Measurements from ENCODE around the gene ZFP92.
"Not testable (repeated sequence)": the region's sequence is repeated elsewhere in the genome, so short reads cannot be mapped to it uniquely, and the experiment has no call there.

ZFP92 gene

DNA sequence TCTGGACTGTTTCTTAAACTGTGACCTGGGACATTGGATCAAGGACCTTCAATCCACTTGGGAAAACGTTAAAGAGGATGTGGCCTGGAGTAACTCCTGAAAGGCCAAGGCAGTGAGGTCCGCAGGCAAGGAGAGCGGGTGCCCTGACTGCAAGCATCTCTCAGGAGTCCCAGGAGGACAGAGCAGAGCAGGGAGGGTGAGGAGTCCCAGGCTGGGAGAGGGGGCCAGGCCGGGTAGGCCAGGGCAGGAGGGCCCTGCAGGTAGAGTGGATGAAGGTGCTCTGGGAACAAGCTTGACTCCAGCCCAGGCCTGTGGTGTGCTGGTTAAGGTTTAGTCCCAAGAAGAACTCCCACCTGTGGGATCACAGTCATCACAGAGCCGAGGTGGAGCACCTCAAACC lies 23.9 kb upstream of the ZFP92 start:
- H3K9ac ChIP-seq (ENCODE audit: low read depth in 1 of 2, low read length in 2 of 2), result no peak overlapping the region
- H3K9me3 ChIP-seq (ENCODE audit: control insufficient read depth in 1 of 2, low read length in 2 of 2), result no peaks in the 10 kb centered on the region
- H3K27me3 ChIP-seq (ENCODE audit: control insufficient read depth in 1 of 2, insufficient read depth in 2 of 2, low read length in 2 of 2), result no peaks in the 10 kb centered on the region
- no peaks in the 10 kb centered on the region for H3K4me1 ChIP-seq (ENCODE audit: control insufficient read depth in 1 of 2, insufficient read depth in 2 of 2, low read length in 2 of 2)
- H3K4me3 ChIP-seq (ENCODE audit: low read depth in 1 of 2, low read length in 2 of 2), result no peak overlapping the region
- H3K27ac ChIP-seq (ENCODE audit: low read depth, low read length), result no peak overlapping the region
- no peaks in the 10 kb centered on the region for H3K36me3 ChIP-seq (ENCODE audit: control insufficient read depth in 1 of 2, insufficient read depth in 2 of 2, low read length in 2 of 2)

DNA sequence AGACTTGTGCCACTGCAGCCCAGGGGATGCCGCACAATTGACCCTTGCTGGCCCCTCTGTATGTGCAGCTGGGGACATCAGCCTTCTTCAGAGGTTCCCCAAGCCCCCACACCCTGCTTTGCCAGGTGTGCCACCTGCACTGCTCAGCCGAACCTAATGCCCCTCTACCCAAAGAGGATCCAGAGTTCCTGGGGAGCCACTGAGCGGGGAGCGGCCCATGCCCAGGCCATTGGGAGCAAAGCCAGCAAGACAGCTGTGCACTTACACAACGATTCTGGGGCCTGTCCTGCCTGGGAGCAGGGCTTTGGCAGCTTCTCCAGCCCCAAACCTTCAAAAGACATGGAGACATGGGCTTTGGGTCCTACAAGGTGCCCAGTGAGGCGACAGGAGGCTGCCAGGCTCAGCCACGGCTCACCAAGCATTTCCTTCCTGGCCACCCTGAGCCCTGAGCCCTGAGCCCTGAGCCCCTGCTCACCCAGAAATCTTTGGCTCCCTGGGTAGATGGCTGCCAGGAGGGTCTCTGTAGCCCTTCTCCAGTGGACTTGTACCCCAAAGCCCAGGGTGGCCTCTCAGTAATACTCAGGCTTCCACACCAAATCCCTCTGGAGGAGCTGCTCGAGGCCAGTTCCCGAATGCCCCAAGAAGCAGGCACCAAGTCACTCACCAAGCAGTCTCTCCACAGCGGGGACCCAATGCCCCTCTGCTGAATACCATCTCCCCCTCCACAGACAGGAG lies 23.1 kb upstream of the ZFP92 start:
- Histone ChIP-seq H3K9ac (ENCODE audit: low read depth in 1 of 2, low read length in 2 of 2) (no peak overlapping the region), H3K9me3 (ENCODE audit: control insufficient read depth in 1 of 2, low read length in 2 of 2) (no peaks in the 10 kb centered on the region), H3K27me3 (ENCODE audit: control insufficient read depth in 1 of 2, insufficient read depth in 2 of 2, low read length in 2 of 2) (no peaks in the 10 kb centered on the region), H3K27ac (ENCODE audit: low read depth, low read length) (no peak overlapping the region), H3K4me1 (ENCODE audit: control insufficient read depth in 1 of 2, insufficient read depth in 2 of 2, low read length in 2 of 2) (no peaks in the 10 kb centered on the region), H3K4me3 (ENCODE audit: low read depth in 1 of 2, low read length in 2 of 2) (no peak overlapping the region), H3K36me3 (ENCODE audit: control insufficient read depth in 1 of 2, insufficient read depth in 2 of 2, low read length in 2 of 2) (no peaks in the 10 kb centered on the region)

DNA sequence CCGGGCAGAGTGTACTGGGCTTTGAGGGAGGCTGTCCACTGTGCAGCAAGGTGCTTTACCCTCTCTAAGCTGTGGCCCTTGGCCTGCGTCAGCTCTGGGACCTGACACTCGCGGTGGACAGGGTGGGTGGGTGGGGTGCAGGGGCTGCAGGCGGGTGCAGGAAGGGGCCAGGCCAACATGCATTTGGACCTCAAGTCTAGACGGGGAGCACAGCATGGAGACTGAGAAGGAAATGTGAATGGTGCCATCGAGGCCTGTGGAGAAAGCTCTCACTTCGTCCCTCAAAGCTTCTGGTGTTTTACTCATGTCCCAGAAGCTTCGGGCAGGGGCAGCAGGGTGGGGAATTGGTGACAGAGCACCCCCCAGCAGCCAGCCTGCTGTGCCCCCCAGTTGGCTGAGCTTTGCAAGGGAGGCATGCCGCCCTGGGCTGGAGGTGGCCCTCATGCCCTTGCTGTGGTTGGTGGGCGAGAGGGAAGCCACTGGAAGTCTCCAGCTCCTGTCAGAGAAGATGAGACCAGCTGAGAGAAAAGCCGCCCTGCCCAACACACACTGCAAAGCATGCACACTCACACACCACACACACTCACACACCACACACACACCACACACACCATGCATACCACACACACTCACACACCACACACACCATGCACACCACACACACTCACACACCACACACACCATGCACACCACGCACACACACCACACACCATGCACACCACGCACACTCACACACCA lies 22.4 kb upstream of the ZFP92 start:
- Histone ChIP-seq H3K4me1 (ENCODE audit: control insufficient read depth in 1 of 2, insufficient read depth in 2 of 2, low read length in 2 of 2) (no peaks in the 10 kb centered on the region), H3K27me3 (ENCODE audit: control insufficient read depth in 1 of 2, insufficient read depth in 2 of 2, low read length in 2 of 2) (no peaks in the 10 kb centered on the region), H3K4me3 (ENCODE audit: low read depth in 1 of 2, low read length in 2 of 2) (no peak overlapping the region), H3K27ac (ENCODE audit: low read depth, low read length) (no peak overlapping the region), H3K9me3 (ENCODE audit: control insufficient read depth in 1 of 2, low read length in 2 of 2) (no peaks in the 10 kb centered on the region), H3K9ac (ENCODE audit: low read depth in 1 of 2, low read length in 2 of 2) (no peak overlapping the region), H3K36me3 (ENCODE audit: control insufficient read depth in 1 of 2, insufficient read depth in 2 of 2, low read length in 2 of 2) (no peaks in the 10 kb centered on the region)

DNA sequence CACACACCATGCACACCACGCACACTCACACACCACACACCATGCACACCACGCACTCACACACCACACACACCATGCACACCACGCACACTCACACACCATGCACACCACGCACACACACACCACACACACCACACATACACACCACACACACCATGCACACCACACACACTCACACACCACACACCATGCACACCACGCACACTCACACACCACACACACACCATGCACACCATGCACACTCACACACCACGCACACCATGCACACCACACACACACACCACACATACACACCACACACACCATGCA lies 21.9 kb upstream of the ZFP92 start:
- H3K36me3 ChIP-seq (ENCODE audit: control insufficient read depth in 1 of 2, insufficient read depth in 2 of 2, low read length in 2 of 2); H3K9ac ChIP-seq (ENCODE audit: low read depth in 1 of 2, low read length in 2 of 2); H3K4me1 ChIP-seq (ENCODE audit: control insufficient read depth in 1 of 2, insufficient read depth in 2 of 2, low read length in 2 of 2); H3K4me3 ChIP-seq (ENCODE audit: low read depth in 1 of 2, low read length in 2 of 2); H3K9me3 ChIP-seq (ENCODE audit: control insufficient read depth in 1 of 2, low read length in 2 of 2); H3K27me3 ChIP-seq (ENCODE audit: control insufficient read depth in 1 of 2, insufficient read depth in 2 of 2, low read length in 2 of 2); H3K27ac ChIP-seq (ENCODE audit: low read depth, low read length): not testable (repeated sequence)

DNA sequence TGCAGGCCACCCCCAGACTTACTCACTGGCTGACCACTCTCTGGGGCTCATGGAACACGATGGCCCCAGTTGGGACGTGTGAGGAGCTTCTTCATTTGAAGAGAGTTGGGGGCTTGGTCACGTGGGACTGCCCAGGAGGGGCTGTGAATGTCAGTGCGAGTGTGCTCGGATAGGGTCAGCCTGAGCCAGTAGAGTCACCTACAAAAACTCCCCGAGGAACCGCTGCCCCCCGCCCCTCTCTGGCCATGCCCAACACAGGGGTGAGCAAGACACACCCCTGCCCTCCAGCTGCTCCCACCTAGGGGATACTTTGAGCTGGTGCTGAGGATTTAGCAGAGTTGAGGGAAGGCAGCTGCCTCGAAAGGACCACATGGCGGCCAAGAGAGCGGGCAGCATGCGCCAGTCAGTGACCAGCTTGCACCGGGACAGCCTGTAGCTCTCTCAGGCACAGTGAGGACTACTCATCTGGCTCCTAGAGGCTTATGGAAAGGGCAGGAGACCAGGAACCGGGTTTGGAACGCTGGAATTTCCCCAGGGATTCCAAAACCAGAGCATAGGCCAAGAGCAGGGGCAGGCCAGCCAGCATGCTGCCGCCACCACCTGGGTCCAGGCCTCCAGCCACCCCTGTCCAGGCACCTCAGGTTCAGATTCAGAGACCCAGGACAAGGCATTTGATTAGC lies 18.5 kb upstream of the ZFP92 start:
- no peaks in the 10 kb centered on the region for H3K4me1 ChIP-seq (ENCODE audit: control insufficient read depth in 1 of 2, insufficient read depth in 2 of 2, low read length in 2 of 2)
- no peak overlapping the region for H3K27ac ChIP-seq (ENCODE audit: low read depth, low read length)
- no peak overlapping the region for H3K4me3 ChIP-seq (ENCODE audit: low read depth in 1 of 2, low read length in 2 of 2)
- no peaks in the 10 kb centered on the region for H3K9me3 ChIP-seq (ENCODE audit: control insufficient read depth in 1 of 2, low read length in 2 of 2)
- H3K36me3 ChIP-seq (ENCODE audit: control insufficient read depth in 1 of 2, insufficient read depth in 2 of 2, low read length in 2 of 2), result no peaks in the 10 kb centered on the region
- H3K27me3 ChIP-seq (ENCODE audit: control insufficient read depth in 1 of 2, insufficient read depth in 2 of 2, low read length in 2 of 2), result no peaks in the 10 kb centered on the region
- no peak overlapping the region for H3K9ac ChIP-seq (ENCODE audit: low read depth in 1 of 2, low read length in 2 of 2)

DNA sequence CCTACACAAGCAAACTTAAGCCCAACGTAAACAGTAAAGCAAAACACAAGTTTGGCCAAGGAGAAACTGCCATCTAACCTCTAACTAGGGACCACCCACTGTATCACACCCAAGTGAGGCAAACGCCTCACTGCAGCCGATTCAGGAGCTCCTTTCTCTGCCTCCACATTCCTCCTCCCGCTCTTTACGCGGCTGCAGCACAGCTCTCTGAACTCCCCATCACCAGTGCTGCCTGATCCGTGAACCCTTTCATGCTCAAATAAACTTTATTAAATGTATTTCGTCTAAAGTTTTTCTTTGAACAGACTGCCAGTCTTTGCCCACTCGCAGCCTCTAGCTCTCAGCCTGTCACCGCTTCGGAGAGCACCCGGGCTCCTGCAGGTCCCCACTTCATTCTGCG lies 16.7 kb upstream of the ZFP92 start:
- Histone ChIP-seq H3K9me3 (ENCODE audit: control insufficient read depth in 1 of 2, low read length in 2 of 2) (no peaks in the 10 kb centered on the region), H3K27me3 (ENCODE audit: control insufficient read depth in 1 of 2, insufficient read depth in 2 of 2, low read length in 2 of 2) (no peaks in the 10 kb centered on the region), H3K4me3 (ENCODE audit: low read depth in 1 of 2, low read length in 2 of 2) (no peak overlapping the region), H3K36me3 (ENCODE audit: control insufficient read depth in 1 of 2, insufficient read depth in 2 of 2, low read length in 2 of 2) (no peaks in the 10 kb centered on the region), H3K27ac (ENCODE audit: low read depth, low read length) (no peak overlapping the region), H3K9ac (ENCODE audit: low read depth in 1 of 2, low read length in 2 of 2) (no peak overlapping the region), H3K4me1 (ENCODE audit: control insufficient read depth in 1 of 2, insufficient read depth in 2 of 2, low read length in 2 of 2) (no peaks in the 10 kb centered on the region)

DNA sequence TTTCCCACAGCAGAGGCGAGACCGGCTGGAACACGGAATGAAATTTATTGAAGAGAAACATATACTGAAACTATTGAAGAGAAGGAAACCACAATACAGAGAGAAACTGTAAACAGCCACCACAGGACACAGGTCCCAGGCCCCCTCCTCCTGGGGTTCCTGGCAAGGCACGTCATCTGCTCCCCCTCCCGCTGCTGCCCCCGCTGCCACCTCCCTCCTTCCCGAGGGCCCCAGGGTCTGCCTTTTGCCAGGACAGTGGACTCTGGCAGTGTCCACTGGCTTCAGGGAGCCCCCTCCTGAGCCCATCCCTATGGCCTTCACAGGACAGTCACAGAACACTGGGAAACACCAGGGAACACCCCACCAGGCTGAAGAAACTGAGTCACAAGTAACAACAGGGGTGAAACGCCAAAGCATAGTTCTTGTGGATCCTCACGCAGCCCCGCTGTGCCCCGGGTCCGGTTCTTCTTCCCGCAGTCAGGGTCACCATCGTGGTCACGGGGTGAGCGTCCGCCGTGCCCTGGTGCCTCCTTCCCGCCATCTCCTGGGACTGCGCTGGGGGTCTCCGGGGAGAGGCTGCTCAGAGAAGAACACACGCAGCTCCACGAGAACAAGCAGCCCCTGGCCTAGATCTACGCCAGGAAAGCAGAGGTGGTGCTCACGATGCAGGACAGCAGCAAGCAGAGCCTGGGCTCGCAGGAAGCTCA lies 15.5 kb upstream of the ZFP92 start:
- Histone ChIP-seq H3K4me1 (ENCODE audit: control insufficient read depth in 1 of 2, insufficient read depth in 2 of 2, low read length in 2 of 2) (no peaks in the 10 kb centered on the region), H3K4me3 (ENCODE audit: low read depth in 1 of 2, low read length in 2 of 2) (no peak overlapping the region), H3K9me3 (ENCODE audit: control insufficient read depth in 1 of 2, low read length in 2 of 2) (no peaks in the 10 kb centered on the region), H3K27ac (ENCODE audit: low read depth, low read length) (no peak overlapping the region), H3K36me3 (ENCODE audit: control insufficient read depth in 1 of 2, insufficient read depth in 2 of 2, low read length in 2 of 2) (no peaks in the 10 kb centered on the region), H3K9ac (ENCODE audit: low read depth in 1 of 2, low read length in 2 of 2) (no peak overlapping the region), H3K27me3 (ENCODE audit: control insufficient read depth in 1 of 2, insufficient read depth in 2 of 2, low read length in 2 of 2) (no peaks in the 10 kb centered on the region)

DNA sequence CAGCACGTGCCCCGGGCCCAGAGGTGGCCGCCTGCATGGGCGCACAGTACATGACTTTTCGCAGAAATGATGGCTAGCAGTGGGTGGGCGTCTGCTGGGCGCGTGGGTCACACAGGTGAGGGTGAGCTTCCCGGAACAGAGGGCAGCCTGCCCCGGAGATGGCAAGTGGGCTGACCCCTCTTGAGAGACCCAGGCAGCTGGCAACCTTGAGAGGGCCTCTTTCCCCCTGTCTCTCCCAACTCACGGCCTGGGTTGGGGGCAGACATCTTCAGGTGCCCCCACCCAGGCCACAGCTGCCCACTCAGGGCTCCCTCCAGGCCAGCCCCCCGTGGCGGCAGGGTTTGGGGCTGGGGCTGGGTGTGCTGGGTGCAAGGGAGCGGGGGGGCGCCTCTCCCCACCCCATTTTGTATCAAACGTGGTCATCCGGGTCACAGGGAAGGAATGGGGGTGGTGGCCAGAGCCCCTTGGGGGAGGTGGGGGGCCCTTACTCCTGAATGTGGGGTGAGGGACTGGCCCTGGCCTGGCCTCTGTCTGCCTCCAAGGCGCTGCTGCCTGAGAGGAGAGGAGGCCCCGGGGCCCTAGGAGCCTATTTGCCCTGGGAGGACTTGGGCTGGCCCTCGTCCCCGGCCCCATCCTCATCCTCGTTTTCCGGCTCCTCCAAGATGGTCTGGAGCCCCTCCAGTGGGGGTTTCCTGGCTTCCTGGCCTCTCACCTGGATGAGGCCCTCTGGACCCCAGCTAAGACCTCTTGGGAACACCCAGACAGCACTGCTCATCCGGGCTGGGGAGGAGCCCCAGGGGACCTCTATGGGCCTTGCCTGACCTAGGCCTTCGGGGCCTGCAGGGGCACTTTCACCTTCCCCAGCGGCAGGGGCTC lies 14.7 kb upstream of the ZFP92 start:
- H3K9ac ChIP-seq (ENCODE audit: low read depth in 1 of 2, low read length in 2 of 2), result no peak overlapping the region
- no peaks in the 10 kb centered on the region for H3K36me3 ChIP-seq (ENCODE audit: control insufficient read depth in 1 of 2, insufficient read depth in 2 of 2, low read length in 2 of 2)
- H3K27ac ChIP-seq (ENCODE audit: low read depth, low read length), result no peak overlapping the region
- H3K4me1 ChIP-seq (ENCODE audit: control insufficient read depth in 1 of 2, insufficient read depth in 2 of 2, low read length in 2 of 2), result no peaks in the 10 kb centered on the region
- H3K27me3 ChIP-seq (ENCODE audit: control insufficient read depth in 1 of 2, insufficient read depth in 2 of 2, low read length in 2 of 2), result no peaks in the 10 kb centered on the region
- no peaks in the 10 kb centered on the region for H3K9me3 ChIP-seq (ENCODE audit: control insufficient read depth in 1 of 2, low read length in 2 of 2)
- H3K4me3 ChIP-seq (ENCODE audit: low read depth in 1 of 2, low read length in 2 of 2), result no peak overlapping the region

DNA sequence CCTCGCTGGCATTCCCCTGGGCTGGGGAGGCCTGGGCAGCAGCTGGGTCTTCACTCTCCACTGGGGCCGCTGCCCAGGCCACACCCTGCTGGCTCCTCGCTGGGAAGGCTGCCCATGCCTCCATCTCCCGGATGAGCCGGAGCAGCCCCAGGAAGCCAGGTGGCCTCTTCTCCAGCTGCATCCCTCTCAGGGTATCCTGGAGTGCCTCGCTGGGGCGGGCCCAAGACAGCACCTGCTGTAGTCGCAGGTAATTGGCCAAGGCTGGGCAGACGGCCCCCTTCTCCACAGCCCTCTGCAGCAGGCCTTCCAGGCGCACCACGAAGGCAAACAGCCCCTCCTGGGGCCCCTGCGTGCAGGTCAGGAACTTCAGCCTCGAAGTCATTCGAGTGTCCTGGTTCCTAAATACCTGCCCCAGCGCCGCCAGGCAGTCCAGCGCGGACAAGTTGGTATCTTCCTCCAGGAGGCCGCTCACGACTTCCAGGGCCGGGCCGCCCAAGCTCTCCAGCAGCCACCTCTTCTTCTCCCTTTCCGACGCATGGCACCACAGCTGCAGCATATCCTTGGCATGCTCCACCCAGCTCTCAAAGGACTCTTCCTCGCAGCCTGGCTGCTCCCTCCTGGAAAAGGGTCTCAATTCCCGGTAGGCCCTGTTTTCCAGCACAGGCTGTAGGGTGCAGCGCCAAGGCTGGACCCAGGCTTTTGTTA lies 13.9 kb upstream of the ZFP92 start:
- no peak overlapping the region for H3K4me3 ChIP-seq (ENCODE audit: low read depth in 1 of 2, low read length in 2 of 2)
- no peak overlapping the region for H3K27ac ChIP-seq (ENCODE audit: low read depth, low read length)
- no peaks in the 10 kb centered on the region for H3K9me3 ChIP-seq (ENCODE audit: control insufficient read depth in 1 of 2, low read length in 2 of 2)
- H3K27me3 ChIP-seq (ENCODE audit: control insufficient read depth in 1 of 2, insufficient read depth in 2 of 2, low read length in 2 of 2), result no peaks in the 10 kb centered on the region
- H3K9ac ChIP-seq (ENCODE audit: low read depth in 1 of 2, low read length in 2 of 2), result no peak overlapping the region
- H3K4me1 ChIP-seq (ENCODE audit: control insufficient read depth in 1 of 2, insufficient read depth in 2 of 2, low read length in 2 of 2), result no peaks in the 10 kb centered on the region
- H3K36me3 ChIP-seq (ENCODE audit: control insufficient read depth in 1 of 2, insufficient read depth in 2 of 2, low read length in 2 of 2), result no peaks in the 10 kb centered on the region

All from duodenal mucosa (tissue), 2 donors.